ENCODE measurements around the gene PARVA.

The PARVA gene

DNA sequence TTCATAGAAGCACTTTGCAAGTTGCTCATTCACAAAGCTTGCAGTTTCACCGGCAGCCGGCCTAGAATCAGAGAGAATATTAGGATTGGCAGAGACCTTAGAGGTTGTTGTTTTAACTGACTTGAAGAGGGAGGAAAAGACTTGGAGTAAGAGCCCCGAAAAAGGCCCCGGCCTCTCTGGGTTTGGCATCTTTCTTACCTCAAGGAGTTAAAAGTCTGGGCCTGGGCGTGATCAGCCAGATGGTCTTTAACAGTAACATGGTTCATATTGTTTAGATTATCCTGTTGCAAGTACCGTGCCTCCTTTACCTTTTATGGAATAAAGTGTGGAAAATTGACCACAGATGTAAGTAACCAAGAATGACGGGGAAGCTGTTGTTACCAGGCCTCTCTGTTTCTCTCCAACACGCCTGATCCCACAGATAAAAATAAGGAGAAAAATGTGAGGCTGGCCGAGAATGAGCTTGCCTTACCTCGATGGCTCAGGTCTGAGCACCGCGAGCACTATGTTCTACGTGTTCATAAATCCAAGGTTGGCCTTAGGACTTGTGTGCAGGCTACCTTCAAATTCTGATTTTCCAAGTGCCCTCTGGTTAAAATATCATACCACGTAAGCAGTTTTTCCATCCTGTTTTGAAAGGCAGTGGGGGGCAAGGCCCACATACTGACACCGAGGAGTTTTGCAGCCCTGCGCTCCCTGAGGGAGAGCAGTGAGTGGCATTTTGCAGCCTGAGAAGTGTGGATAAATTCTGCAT, 56.4 kb downstream of the PARVA start:
- DNase-seq = no peak

DNA sequence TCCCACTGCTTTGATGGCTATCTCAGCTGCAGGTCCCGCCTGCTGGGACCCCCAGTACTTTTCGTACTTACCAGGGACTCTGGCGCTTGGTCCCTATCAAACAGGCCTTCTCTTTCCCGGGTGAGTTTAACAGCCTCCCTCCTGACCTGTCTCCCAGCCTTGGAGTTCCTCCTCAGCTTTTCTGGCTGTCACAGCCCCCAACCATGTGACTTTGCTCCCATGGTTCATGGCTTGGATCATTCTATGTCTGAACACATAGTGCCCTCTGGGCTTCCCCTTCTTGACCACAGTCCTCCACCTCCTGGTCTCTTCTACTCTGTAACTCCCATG, 56.9 kb downstream of the PARVA start:
- DNase-seq = no peak

DNA sequence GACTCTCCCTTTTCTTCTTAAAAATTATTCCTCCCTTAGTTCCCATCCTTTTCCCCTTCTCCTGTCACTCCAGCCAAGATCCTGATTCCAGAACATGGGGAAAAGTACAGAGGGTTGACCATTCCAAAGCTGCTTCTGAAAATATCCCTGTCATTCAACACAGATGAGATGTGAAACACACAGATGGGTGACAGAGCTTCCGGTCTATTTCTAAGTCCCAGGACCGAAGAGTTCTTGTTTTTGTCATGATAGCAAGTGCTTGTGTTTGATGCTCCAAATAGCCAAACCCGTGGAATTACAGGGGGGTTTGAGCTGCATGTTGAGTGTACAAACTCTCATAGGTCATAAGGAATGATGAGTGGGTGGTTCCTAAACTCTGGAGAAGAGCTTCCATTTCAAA, 57.9 kb downstream of the PARVA start:
- DNase-seq = no peak

DNA sequence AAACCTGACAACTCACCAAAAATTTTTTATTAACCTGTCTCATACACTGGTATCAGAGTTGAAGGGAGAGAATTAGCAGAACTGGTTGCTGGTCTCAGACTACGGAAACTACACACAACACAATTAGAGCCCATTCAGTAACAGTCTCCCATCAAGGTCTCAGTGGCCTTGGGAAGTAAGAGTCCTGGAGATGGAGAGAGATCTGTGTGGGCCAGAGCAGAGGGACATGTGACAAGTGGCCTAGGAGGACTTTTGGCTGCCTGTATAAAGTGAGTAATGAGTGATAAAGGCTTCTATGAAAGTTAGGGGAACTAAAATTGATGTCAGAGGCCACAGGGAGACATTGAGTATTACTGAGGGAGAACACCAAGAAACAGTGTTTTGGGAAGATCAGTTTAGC, 58.9 kb downstream of the PARVA start:
- no peak for DNase-seq

DNA sequence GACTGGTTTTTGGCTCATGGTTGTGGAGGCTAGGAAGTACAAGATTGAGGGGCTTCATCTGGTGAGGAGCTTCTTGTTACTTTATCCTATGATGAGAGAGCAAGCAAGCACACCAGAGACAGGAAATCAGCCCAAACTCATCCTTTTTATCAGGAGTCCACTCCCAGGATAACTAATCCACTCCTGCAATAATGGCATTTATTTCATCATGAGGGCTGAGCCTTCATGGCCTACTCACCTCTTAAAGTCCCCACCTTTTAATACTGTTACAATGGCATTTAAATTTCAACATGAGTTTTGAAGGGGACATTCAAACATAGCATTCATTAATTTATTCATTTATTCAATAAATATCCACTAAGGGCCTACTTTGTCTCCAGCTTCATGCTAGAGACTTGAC, 60.9 kb downstream of the PARVA start:
- DNase-seq = no peak

DNA sequence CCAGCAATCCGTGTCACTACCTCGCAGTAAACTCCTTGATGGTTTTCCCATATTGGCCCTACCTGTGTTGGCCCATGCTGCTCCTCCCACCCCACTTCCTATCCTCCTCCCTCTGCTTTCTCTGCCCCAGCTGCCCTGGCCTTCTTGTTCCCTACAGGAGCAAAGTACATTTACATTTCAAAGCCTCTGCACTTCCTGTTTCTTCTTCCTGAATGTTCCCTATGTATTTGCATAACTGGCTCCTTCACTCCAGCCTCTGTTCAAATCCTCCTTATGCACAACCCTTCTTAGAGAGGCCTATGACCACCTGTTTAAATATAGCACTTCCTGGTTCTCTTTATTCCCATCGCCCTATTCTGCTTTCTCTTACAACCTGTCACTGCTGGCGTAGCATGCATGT, 62.2 kb downstream of the PARVA start:
- DNase-seq = no peak

DNA sequence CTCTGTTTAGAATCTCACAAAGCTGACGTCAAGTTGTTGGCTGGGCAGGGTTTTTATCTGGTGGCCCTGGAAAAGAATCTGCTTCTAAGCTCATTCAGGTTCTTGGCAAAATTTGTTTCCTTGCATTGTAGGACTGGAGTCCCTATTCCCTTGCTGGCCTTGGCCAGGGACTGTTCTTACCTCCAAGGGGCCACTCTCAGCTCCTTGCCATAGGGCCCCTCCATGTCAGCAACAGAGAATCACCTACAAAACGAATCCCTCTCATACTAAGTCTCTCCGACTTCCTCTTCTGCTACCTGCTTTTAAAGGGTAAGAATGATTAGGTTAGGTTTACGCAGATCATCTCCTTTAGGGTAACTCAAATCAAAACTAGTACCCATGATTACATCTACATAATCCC, 63.2 kb downstream of the PARVA start:
- DNase-seq = no peak

DNA sequence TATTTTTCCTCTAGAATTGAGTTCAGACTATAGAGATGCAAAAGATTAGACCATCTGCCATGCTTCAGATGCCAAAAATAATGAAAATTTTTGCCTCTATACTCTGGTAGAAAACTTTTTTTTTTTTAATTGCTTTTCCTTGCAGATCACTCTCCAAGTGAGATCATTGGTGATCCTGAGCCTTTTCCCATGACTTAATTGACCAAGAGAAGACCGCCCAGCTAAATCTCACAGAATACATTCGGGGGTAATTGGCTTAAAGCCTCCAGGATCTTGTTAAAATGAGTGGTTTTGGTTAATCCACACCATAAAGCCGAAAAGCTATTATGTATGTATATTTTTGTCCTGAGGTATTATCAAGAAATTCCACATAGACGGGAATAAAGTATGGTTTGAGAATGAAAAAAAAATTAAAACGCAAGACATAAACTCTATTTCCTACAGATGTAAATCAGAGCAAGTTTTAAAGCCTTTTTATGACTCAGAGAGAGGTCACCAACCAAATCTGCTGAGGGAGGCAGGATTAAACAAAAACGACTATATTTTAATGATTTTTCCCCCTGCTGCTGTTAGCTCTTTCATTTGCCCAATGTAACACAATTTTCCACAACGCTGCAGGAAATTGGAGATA, 64.0 kb downstream of the PARVA start:
- DNase-seq = no peak

DNA sequence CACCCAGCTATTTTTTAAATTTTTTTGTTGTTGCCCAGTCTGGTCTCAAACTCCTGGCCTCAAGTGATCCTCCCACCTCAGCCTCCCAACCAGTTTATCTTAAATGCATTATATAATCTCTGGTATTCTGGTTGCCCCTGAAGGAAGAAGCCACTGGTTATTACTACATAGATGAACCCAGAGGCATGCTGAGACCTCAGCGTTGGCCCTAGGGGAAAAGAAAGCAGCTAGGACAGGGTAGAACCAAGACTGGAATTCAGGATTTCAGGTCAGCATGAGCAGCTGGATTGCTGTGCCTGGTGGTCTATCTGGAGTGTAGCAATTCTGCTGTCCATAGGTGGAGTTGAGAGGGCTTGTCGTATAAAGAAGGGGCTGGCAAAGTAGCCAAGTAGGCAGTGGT, 67.2 kb downstream of the PARVA start:
- no peak for DNase-seq

DNA sequence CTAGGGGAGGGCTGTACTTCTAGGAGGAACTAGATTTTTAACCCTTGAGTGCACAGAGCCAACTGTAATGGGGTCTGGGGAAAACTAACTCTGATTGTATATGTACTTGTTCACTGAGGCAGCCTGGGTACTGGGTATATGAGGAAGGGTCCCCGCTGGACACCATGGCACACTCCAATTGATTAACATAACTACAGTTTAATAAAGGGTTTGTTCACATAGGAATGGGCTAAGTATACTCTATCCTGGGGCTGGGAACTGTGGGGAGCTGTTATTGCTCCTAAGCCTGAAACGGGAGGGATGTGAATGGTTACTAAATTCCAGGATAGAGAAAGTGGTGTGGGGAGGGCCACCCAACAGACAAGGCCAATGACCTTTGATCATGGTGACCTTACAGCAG, 67.6 kb downstream of the PARVA start:
- DNase-seq = no peak

DNA sequence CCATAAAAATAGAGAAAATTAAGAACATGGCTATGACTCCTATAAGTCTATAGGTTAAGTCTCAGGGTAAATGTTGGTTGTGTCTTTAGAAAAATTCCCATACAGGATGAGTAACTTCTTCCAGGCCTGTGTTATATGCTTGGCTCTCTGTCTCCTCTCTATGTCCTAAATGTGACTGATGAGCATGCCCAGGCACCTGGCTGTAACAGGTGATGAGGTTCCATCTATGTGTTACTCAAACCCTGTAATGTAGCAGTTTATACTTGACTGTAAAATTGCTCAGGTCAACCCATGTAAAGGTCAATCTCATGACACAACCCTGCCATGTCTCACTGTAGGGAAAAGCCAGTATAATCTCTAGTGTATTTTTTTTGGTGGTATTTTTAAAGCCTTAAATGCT, 69.5 kb downstream of the PARVA start:
- DNase-seq = no peak

DNA sequence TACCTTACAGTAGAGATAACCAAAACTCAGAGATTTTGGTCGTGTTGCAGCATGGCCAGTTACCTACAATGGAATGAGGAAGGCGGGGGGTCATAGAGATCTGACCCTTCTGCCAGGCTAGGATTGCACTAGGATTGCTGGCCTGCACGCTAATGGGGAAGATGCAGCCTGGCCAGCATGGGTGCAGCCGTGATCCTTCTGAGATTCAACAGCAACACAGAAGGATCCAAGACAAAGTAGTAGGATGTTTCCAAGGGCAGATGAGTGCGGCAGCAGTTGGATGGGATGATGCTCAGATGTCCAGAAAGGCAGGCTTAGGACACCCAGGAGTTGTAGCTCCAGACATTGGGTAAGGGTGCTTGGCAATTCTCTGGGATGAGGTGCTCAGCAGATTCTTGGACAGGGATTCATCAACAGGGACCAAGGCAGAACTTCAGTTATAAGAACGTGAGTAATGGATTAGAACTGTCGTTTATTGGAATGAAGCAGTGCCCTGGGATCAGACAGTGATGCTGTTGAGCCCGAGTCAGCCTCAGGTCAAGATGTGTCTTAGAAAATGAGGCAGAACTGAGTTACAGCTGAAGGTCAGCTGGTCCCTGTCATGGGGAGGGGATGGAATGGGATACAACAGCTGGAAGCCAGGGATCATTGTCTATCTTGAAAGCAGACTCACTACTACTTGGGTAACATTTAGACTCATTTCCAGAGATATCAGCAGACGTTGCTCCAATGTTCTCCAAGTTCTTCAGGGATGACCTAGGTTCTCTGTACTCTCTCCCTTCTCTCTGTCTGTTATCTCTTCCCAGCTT, 71.0 kb downstream of the PARVA start:
- no peak for DNase-seq

DNA sequence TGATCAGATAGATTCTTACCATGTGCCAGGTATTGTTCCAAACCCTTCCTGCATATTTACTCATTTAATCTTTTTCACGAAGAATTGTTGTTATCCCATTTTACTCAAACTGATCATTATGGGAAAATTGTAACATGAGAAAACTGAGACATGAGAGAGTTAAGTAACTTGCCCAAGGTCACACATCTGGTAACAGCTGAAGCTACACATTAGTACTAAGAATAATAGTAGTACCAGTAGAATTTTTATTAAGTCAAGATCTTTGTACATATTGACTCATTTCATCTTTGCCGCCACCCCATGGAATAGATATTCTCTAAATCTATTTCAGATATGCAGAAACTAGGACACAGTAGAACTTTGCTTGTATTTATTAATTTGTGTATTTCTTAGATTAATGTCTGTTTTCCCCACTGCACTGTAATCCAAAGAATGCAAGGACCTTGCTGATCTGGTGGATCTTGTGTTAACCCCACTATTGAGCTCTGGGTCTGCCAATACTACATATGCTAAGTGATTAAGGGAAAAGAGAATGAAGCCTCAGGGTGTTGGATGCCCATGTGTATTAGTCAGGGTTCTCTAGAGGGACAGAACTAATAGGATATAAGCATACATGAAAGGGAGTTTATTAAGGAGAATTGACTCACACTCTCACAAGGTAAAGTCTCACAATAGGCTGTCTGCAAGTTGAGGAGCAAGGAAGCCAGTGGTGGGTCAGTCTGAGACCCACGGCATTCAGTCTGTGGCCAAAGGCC, 72.8 kb downstream of the PARVA start:
- DNase-seq = no peak

DNA sequence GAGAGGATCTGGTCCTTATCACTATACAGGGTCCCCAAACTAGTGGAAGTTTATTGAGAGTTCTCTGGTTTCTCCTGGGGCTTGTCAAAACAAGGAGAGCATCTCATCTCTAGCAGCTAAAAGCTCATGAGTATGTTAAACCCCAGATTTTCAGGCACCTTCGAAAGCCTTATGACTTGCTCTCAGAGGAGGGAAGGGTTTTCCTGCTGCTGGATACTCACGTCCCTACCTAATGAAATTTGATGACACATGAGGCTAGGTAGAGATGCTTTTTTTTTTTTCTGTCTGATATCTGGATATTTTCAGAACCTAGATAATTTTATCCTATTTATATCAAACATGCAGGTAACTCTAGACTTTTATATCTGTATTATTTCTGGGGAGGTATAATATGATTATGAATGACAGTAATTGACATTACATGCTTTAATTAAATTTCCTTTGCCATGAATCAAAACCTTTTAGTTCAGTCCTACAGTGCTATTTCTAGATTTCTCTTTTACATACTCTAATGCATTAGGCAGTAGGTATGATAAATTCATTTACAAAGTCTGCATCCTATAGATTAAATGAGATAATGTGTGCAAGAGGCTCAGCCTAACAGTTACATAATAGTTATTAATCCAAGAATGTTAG, 73.9 kb downstream of the PARVA start:
- DNase-seq = no peak

DNA sequence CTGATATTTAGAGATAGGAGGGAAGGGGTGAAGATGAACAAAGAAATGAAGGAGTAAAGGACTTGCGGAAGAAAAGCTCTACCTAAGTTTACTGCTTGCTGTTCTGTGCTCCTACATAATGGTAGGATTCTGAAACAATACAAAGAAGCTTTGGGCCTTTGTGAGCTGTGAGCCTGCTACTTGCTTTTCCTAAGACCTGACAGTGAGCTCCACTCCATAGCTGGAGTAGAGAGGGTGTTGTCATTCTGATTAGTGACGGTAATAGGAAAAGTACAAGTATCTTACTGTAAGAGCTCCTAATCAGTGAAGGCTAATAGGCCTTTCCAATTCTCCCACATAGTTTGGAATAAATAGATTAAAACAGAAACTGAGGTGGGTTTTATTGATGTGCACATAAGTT, 75.9 kb downstream of the PARVA start:
- no peak for DNase-seq

DNA sequence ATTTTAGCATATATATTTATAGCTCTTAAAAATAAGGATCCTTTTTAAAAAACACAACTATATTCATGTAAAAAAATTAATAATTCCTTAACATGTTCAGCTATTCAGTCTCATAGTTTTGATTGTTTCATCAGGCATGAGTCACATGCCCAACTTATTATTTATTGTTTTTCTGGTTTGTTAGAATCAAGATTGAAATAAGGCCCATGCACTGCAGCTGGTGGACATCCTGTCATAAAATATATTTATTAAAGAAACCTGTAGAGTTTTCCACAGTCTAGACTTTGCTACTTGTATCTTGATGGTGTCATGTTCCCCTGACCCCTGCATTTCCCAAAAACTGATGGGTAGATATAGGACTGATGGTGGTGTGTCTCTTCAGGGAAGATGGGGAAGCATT, 77.4 kb downstream of the PARVA start:
- no peak for DNase-seq

DNA sequence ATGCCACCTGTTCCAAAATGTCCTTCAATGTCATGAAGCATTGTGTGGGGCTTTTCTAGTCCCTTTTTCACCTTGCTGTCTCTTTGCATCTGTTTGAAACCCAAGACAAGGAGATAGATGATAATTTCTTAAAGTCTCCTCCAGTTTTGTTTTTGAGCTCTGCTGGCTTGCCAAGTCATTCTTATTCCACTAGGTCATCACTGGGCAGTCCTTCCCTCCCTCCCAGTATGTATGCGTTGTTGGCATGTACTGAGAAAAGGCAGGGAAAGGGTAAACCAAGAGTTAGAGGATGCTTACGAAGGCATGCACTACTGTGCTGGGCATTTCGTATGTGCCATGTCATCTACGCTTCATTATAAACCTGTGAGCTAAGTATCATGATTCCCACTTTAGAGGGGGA, 78.6 kb downstream of the PARVA start:
- DNase-seq = no peak

DNA sequence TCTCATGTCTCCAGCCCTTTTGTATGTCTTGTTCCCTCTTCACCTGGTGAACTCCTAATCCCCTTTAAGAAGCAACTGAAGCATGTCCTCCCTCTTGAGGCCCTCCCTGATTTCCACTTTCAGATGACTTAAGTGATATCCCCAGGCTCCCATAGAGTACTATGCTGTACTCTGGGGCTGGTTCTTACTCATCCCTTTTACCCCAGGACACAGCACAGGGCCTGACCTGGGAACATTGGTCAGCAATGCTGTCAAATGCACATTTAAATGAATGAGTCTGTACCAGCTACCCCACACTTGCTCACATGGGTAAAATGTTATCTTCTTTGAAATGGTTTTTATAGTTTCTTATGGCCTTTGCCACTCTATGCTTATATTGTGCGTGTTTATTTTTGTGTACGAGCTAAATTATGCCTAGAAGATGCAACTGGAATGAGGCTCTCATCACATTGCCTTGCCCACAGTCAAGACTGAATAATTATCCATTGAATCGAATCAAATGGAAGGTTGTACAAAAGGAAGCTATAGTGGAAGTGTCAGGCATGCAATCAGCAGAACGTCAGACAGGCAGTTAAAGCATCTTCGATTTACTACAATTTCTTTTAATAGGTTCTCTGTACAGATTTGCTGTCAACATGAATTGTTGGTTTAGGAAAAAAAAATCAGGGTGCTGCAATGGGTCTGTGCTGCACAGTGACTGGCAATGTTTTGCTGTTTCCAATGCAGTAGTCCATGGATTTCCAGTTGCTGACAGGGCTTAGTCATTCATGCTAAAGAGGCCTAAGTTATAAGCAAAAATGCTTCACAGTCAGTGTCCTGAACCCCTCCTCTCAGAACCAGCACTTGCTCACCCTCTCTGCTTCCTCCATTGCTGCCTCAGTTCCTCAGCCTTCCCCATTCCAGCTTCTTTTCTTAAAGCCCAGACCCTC, 79.5 kb downstream of the PARVA start:
- DNase-seq = no peak

DNA sequence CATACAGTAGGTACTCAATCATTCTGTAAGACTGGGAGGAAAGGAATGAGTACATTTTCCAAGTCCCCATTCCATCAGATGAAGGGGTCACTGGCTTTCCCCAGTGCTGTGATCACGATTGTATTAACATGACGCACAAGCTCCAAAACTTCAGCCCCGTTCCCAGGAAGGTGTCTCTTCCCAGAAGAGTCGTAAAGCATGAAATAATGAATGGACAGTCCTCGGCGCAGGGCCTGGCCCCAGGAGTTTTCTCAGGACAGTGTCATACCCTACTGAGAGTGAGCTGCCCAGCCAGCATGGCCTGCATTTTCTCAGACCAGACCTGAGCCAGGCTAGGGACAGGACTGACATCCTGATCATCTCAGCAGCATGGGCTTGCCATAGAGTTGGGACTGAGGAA, 80.7 kb downstream of the PARVA start:
- no peak for DNase-seq

DNA sequence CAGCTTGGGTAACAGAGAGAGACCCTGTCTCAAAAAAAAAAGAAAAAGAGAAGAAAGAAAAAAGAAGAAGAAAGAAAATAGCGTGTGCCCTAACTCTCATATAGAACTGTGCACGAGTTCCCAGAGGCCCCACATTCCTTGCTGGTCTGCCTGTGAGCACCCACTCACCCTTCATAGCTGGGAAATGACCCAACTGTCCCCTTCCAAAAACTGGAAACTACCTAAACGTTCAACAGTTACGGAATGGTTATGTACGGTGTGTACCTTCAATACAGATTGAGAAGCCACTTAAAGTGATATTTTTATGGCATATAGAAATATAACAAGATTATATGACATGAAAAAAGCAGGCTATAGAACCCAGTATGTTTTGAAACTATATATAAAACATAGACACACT, 82.0 kb downstream of the PARVA start:
- no peak for DNase-seq

DNA sequence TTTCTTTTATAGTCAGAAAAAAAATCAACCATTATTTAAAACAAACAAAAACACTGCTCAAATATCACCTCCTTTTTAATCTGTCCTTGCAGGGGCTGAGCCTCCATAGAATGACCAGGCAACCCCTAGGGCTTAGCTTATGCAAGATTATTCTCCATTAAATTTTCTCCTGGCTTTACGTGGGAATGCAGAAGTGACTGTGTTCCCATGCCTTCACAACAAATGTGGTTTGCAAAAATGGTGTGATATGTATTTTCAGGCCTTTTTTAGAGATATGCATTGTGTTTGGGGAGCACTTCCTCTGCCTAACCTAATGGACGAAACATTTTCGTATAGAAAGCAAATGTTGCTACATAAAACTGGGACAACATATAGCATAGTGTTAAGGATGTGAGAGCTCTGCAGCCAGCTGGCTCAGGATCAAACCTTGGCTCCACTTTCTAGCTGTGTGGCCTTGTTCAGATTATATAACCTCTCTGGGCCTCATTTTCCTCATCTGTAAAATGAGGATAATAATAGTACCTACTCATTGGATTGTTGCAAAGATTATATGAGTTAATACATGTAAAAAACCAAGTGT, 82.6 kb downstream of the PARVA start:
- DNase-seq = no peak

DNA sequence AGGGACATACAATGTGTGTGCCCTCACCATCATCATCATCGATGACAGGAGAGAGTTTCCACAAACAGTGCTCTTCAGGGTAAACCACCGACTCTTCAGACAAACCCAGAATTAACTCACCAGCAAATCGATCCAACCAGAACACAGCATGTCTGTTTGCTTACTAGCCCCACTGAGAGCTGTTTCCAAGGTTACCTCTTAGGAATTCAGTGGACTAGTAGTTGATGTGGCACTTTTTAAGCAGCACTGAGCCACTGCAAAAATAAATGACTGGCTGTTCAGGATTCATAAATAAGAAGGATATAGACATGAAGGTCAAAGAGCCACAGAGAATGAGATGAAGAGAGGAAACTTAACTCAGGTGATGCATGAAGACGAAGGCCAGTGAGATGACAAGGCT, 83.1 kb downstream of the PARVA start:
- no peak for DNase-seq
